Liver (tissue), 9 donors: ENCODE data around the gene GFOD2. TPM values are rescaled to one million over a fixed set of nuclear protein-coding genes. Genes with fewer than 3 reads are reported as not detected.

Source experiments
- DNase-seq: peaks from one replicate; pipeline ENCODE4 v3.0.0-alpha.2; 2017; ENCODE audit warnings: low spot score
- H3K27ac ChIP-seq, 2 donors: one replicate each; pipeline ENCODE4 v1.7.0; 2013; ENCODE audit warnings: inconsistent platforms in 2 of 2, low read length in 2 of 2, control low read depth in 1 of 2, low read depth in 1 of 2, mild to moderate bottlenecking in 1 of 2
- H3K27me3 ChIP-seq, 4 donors: one replicate each; pipeline versions ENCODE4 v1.6.1 to v1.7.0; 2013; ENCODE audit warnings: low read length in 3 of 4, inconsistent platforms in 1 of 4, mild to moderate bottlenecking in 1 of 4, moderate library complexity in 1 of 4; ENCODE audit not compliant: control insufficient read depth in 4 of 4, insufficient read depth in 4 of 4
- H3K36me3 ChIP-seq, 4 donors: one replicate each; pipeline versions ENCODE4 v1.6.1 to v1.7.0; 2013; ENCODE audit warnings: low read length in 3 of 4, mild to moderate bottlenecking in 3 of 4, low read depth in 1 of 4, moderate library complexity in 1 of 4; ENCODE audit not compliant: control insufficient read depth in 4 of 4, insufficient read depth in 3 of 4
- H3K4me1 ChIP-seq, 4 donors: one replicate each; pipeline versions ENCODE4 v1.6.1 to v1.7.0; 2013; ENCODE audit warnings: low read length in 3 of 4, mild to moderate bottlenecking in 3 of 4, moderate library complexity in 1 of 4; ENCODE audit not compliant: control insufficient read depth in 4 of 4, insufficient read depth in 4 of 4
- H3K4me3 ChIP-seq, 3 donors: one replicate each; pipeline versions ENCODE4 v1.6.1 to v1.7.0; 2013; ENCODE audit warnings: low read length in 3 of 3, control low read depth in 1 of 3, low read depth in 1 of 3, mild to moderate bottlenecking in 1 of 3
- H3K9ac ChIP-seq, 2 donors: one replicate each; pipeline ENCODE4 v1.7.0; 2013; ENCODE audit warnings: low read length in 2 of 2, mild to moderate bottlenecking in 2 of 2, moderate library complexity in 2 of 2, control low read depth in 1 of 2, low read depth in 1 of 2
- H3K9me3 ChIP-seq, 4 donors: one replicate each; pipeline versions ENCODE4 v1.6.1 to v1.7.0; 2013; ENCODE audit warnings: low read length in 3 of 4; ENCODE audit not compliant: control insufficient read depth in 4 of 4
- EGR1 ChIP-seq, 2 donors: IDR thresholded peaks; 2 replicates each; pipeline ENCODE4 v1.6.1; 2016 to 2018; ENCODE audit warnings: antibody characterized with exemption in 2 of 2, low read depth in 2 of 2
- FOXA2 ChIP-seq: IDR thresholded peaks from 2 replicates; pipeline ENCODE4 v1.6.1; 2016; ENCODE audit warnings: antibody characterized with exemption
- GABPA ChIP-seq, 2 donors: IDR thresholded peaks in 1 of 2; conservative IDR thresholded peaks in 1 of 2; 2 replicates each; pipeline ENCODE4 v1.6.1; 2016; ENCODE audit warnings: antibody characterized with exemption in 2 of 2, mild to moderate bottlenecking in 1 of 2, moderate library complexity in 1 of 2
- HNF4A ChIP-seq, 2 donors: conservative IDR thresholded peaks; 2 replicates each; pipeline ENCODE4 v1.6.1; 2016; ENCODE audit warnings: antibody characterized with exemption in 2 of 2, mild to moderate bottlenecking in 2 of 2
- HNF4G ChIP-seq: IDR thresholded peaks from 2 replicates; pipeline ENCODE4 v1.6.1; 2016; ENCODE audit warnings: antibody characterized with exemption
- JUND ChIP-seq, 2 donors: IDR thresholded peaks; 2 replicates each; pipeline ENCODE4 v1.6.1; 2016; ENCODE audit warnings: antibody characterized with exemption in 2 of 2
- RAD21 ChIP-seq, 2 donors: IDR thresholded peaks; 2 replicates each; pipeline ENCODE4 v1.6.1; 2016; ENCODE audit warnings: antibody characterized with exemption in 2 of 2, mild to moderate bottlenecking in 2 of 2
- RXRA ChIP-seq, 2 donors: IDR thresholded peaks; 2 replicates each; pipeline ENCODE4 v1.6.1; 2017 to 2018; ENCODE audit warnings: antibody characterized with exemption in 2 of 2, mild to moderate bottlenecking in 1 of 2
- SP1 ChIP-seq: IDR thresholded peaks from 2 replicates; pipeline ENCODE4 v1.6.1; 2018; ENCODE audit warnings: antibody characterized with exemption, mild to moderate bottlenecking
- TAF1 ChIP-seq: conservative IDR thresholded peaks from 2 replicates; pipeline ENCODE4 v1.6.1; 2016; ENCODE audit warnings: antibody characterized with exemption, mild to moderate bottlenecking
- YY1 ChIP-seq: IDR thresholded peaks from 2 replicates; pipeline ENCODE4 v1.6.1; 2016; ENCODE audit warnings: antibody characterized with exemption, mild to moderate bottlenecking
- WGBS: extraction: QIAGEN DNeasy Blood & Tissue Kit; methylation state at CpG from one replicate; pipeline ENCODE4 v1.1.7; 2013; 5-methylcytosine and 5-hydroxymethylcytosine counted together
- polyA plus RNA-seq, 2 donors: library from polyadenylated mRNA; stranded (reverse) in 1 of 2; unstranded in 1 of 2; fragments of 200-250 nt in 1 of 2; fragments of >200 nt in 1 of 2; fragmentation: Nextera tagmentation in 1 of 2; extraction: Ambion mirVana in 1 of 2; gene quantifications; one replicate each; pipeline versions ENCODE4 v1.2.1 to v1.2.3, GENCODE V29; 2013 to 2015
- total RNA-seq, 2 donors: library from RNA; depleted of rRNA; stranded (reverse); fragments of >200 nt; gene quantifications; one replicate each; pipeline ENCODE4 v1.2.3, GENCODE V29; 2014
- TF ChIP-seq, protein P1 (sequence below): IDR thresholded peaks from 2 replicates; pipeline ENCODE4 v1.6.1; 2016; ENCODE audit warnings: antibody characterized with exemption
- TF ChIP-seq, protein P2 (sequence below): IDR thresholded peaks from 2 replicates; pipeline ENCODE4 v1.6.1; 2016; ENCODE audit warnings: antibody characterized with exemption
- TF ChIP-seq, protein P3 (sequence below): IDR thresholded peaks from 2 replicates; pipeline ENCODE4 v1.6.1; 2016; ENCODE audit warnings: antibody characterized with exemption, mild to moderate bottlenecking
- TF ChIP-seq, protein P4 (sequence below): IDR thresholded peaks from 2 replicates; pipeline ENCODE4 v1.6.1; 2016; ENCODE audit warnings: antibody characterized with exemption
- TF ChIP-seq, protein P5 (sequence below): fragments of 150-350 bp; IDR thresholded peaks from 2 replicates; pipeline ENCODE4 v1.5.1; 2017; ENCODE audit warnings: improper control_type of control experiment, low read depth, low read length; ENCODE audit not compliant: missing input control
- donor health status: healthy.
- donor health status: healthy.
- donor health status: healthy.
- donor health status: healthy.
- donor health status: healthy.

Gene GFOD2
- total and polyA plus RNA-seq, 4 donors, result 12.7 to 48.8 (median 28.9) TPM

DNA sequence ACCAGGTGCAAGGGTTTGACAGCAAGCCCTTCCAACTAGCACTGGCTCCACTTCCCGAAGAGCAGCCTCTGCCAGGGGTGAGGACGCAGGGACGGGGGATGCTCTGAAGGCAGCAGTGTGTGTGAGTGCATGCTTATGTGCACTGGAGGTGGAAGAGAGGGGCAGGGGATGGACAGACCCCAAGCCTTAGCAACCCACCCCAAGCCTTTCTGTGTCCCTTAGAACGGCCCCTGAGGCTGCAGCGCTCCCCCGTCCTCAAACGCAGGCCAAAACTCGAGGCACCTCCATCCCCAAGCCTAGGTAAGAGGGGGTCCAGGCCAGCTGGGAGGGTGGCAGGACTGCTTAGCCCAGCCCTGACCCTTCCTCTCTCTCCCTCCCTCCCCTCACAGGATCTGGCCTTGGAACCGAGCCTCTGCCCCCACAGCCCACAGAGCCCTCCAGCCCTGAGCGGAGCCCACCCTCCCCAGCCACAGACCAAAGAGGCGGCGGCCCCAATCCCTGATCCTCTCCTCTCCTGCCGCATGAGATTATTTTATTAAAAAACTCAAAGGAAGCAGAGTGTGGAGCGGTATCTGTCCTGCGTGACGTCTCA lies 62.0 kb downstream of the GFOD2 start:
- DNase-seq, result no peak
- Histone ChIP-seq H3K27me3 (no peaks in the 10 kb centered on the region), H3K9me3 (no peaks in the 10 kb centered on the region), H3K27ac (no peak overlapping the region), H3K4me1 (peaks cover 16 to 41% (median 26%) of the 10 kb centered on the region in 4 donors), H3K4me3 (no peak overlapping the region), H3K36me3 (peaks cover 0 to 1% (median 0%) of the 10 kb centered on the region in 4 donors), H3K9ac (no peak overlapping the region)
- TF ChIP-seq GABPA (IDR thresholded peaks at IDR 0.05 in 1 of 2, conservative IDR thresholded peaks at IDR 0.05 in 1 of 2) (no peak), SP1 (no peak), JUND (IDR thresholded peaks at IDR 0.05) (no peak), TAF1 (no peak), RAD21 (IDR thresholded peaks at IDR 0.05) (no peak), HNF4G (no peak), FOXA2 (no peak), HNF4A (conservative IDR thresholded peaks at IDR 0.05) (no peak), YY1 (no peak)
- TF ChIP-seq, protein P1, sequence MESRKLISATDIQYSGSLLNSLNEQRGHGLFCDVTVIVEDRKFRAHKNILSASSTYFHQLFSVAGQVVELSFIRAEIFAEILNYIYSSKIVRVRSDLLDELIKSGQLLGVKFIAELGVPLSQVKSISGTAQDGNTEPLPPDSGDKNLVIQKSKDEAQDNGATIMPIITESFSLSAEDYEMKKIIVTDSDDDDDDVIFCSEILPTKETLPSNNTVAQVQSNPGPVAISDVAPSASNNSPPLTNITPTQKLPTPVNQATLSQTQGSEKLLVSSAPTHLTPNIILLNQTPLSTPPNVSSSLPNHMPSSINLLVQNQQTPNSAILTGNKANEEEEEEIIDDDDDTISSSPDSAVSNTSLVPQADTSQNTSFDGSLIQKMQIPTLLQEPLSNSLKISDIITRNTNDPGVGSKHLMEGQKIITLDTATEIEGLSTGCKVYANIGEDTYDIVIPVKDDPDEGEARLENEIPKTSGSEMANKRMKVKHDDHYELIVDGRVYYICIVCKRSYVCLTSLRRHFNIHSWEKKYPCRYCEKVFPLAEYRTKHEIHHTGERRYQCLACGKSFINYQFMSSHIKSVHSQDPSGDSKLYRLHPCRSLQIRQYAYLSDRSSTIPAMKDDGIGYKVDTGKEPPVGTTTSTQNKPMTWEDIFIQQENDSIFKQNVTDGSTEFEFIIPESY, result no peak
- TF ChIP-seq, protein P2, sequence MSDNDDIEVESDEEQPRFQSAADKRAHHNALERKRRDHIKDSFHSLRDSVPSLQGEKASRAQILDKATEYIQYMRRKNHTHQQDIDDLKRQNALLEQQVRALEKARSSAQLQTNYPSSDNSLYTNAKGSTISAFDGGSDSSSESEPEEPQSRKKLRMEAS, result no peak
- TF ChIP-seq, protein P3, sequence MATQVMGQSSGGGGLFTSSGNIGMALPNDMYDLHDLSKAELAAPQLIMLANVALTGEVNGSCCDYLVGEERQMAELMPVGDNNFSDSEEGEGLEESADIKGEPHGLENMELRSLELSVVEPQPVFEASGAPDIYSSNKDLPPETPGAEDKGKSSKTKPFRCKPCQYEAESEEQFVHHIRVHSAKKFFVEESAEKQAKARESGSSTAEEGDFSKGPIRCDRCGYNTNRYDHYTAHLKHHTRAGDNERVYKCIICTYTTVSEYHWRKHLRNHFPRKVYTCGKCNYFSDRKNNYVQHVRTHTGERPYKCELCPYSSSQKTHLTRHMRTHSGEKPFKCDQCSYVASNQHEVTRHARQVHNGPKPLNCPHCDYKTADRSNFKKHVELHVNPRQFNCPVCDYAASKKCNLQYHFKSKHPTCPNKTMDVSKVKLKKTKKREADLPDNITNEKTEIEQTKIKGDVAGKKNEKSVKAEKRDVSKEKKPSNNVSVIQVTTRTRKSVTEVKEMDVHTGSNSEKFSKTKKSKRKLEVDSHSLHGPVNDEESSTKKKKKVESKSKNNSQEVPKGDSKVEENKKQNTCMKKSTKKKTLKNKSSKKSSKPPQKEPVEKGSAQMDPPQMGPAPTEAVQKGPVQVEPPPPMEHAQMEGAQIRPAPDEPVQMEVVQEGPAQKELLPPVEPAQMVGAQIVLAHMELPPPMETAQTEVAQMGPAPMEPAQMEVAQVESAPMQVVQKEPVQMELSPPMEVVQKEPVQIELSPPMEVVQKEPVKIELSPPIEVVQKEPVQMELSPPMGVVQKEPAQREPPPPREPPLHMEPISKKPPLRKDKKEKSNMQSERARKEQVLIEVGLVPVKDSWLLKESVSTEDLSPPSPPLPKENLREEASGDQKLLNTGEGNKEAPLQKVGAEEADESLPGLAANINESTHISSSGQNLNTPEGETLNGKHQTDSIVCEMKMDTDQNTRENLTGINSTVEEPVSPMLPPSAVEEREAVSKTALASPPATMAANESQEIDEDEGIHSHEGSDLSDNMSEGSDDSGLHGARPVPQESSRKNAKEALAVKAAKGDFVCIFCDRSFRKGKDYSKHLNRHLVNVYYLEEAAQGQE, result no peak
- TF ChIP-seq, protein P4, sequence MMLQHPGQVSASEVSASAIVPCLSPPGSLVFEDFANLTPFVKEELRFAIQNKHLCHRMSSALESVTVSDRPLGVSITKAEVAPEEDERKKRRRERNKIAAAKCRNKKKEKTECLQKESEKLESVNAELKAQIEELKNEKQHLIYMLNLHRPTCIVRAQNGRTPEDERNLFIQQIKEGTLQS, result no peak
- WGBS, result 97% methylated on average over 16 of the region's 16 CpGs

DNA sequence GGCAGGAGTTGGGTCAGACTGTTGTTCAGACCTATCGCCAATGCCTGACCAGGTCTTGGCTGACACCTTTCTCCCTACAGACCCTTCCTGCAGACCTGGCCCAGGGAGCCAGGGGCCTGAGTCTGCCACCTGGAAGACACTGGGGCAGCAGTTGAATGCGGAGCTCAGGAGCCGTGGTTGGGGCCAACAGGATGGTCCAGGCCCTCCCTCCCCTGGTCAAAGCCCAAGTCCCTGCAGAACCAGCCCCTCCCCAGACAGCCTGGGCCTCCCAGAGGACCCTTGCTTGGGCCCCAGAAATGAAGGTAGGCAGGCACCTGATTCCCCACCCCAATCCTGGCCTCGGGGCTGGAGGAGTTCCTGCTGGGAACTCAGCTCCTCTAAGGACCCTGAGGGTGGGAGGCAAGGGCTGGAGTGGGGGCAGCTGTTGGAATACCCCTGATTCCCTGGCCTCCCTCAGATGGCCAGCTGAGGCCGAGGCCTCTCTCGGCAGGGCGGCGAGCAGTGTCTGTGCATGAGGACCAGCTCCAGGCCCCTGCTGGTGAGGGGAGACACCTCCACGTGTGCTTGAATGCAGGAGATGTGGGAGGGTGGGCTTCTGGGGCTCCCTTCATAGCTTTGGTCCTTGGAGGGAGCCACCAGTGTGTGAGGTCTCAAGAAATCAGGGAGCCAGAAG lies 62.6 kb downstream of the GFOD2 start:
- no peak overlapping the region for H3K27ac ChIP-seq
- no peak overlapping the region for H3K4me3 ChIP-seq
- TF ChIP-seq EGR1 (IDR thresholded peaks at IDR 0.05; ENCODE audit: low read depth in 2 of 2) (no peak), GABPA (IDR thresholded peaks at IDR 0.05 in 1 of 2, conservative IDR thresholded peaks at IDR 0.05 in 1 of 2) (no peak), TAF1 (no peak), RXRA (IDR thresholded peaks at IDR 0.05) (no peak)
- TF ChIP-seq, protein P3, result no peak
- TF ChIP-seq, protein P5, sequence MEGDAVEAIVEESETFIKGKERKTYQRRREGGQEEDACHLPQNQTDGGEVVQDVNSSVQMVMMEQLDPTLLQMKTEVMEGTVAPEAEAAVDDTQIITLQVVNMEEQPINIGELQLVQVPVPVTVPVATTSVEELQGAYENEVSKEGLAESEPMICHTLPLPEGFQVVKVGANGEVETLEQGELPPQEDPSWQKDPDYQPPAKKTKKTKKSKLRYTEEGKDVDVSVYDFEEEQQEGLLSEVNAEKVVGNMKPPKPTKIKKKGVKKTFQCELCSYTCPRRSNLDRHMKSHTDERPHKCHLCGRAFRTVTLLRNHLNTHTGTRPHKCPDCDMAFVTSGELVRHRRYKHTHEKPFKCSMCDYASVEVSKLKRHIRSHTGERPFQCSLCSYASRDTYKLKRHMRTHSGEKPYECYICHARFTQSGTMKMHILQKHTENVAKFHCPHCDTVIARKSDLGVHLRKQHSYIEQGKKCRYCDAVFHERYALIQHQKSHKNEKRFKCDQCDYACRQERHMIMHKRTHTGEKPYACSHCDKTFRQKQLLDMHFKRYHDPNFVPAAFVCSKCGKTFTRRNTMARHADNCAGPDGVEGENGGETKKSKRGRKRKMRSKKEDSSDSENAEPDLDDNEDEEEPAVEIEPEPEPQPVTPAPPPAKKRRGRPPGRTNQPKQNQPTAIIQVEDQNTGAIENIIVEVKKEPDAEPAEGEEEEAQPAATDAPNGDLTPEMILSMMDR, result no peak
- H3K27me3 ChIP-seq, result no peaks in the 10 kb centered on the region
- no peak overlapping the region for H3K9ac ChIP-seq
- H3K4me1 ChIP-seq, result peaks cover 14 to 35% (median 22%) of the 10 kb centered on the region in 4 donors
- no peak for DNase-seq
- WGBS, result 91% methylated on average over 9 of the region's 9 CpGs
- peaks cover 0 to 1% (median 0%) of the 10 kb centered on the region in 4 donors for H3K36me3 ChIP-seq
- H3K9me3 ChIP-seq, result no peaks in the 10 kb centered on the region
